HG03521 (cell line): ENCODE results near the gene LRRIQ4.
A peak's percentile ranks its signal among the peaks of the same experiment; 100 is the strongest.

ENCODE experiments used
- ATAC-seq: cut with Tn5 transposase; IDR thresholded peaks from one replicate; pipeline ENCODE4 v1.9.1; 2021; ENCODE audit warnings: mild to moderate bottlenecking, moderate library complexity; ENCODE audit not compliant: unreplicated experiment

LRRIQ4 gene

GRCh38 chr3:169812332-169813235 lies at the start of gene LRRIQ4, which contains the start of gene LRRC34:
LRRIQ4 (plus strand) TSS chr3:169812870; CDS start chr3:169821922, 9,052 bp downstream.
LRRC34 (minus strand) TSS chr3:169812904; CDS start chr3:169812548, 356 bp downstream.
- ATAC-seq: peak; percentile 62

- ATAC-seq: peak; percentile 39
Observed at GRCh38 chr3:169764312-169764881, 48.3 kb upstream of the LRRIQ4 start.

DNA sequence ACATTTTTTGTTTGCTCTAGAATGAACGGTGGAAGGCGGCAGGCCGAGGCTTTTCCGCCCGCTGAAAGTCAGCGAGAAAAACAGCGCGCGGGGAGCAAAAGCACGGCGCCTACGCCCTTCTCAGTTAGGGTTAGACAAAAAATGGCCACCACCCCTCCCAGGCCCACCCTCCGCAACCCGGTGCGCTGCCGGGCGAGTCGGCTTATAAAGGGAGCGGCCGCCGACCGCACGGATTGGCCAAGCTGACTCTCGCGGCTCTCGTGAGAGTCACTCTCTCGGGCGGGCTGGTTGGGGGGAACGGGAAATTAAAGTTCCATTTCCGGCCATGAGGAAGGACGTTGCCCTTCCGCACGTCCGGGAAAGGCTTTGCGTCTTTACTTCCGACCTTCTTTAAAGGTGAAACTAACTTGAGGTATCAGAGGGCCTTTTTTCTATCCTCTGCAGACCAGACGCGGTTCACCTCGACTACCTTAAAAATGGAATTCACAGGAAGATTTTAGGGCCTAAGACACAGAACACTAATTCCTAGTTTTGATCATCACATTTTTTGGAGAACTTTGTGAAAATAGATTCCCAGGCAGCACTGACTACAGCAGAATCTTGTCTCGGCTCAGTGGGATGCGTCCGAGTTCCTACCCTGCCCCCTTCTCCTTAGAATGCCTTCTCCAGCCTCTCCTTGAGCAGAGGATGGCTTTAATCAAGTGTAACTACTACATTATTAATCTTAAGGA lies 47.6 kb upstream of the LRRIQ4 start, which contains the start of gene TERC:
TERC (minus strand) TSS at position 179 of the 731 bp plus-strand sequence.
- peak; percentile 74 for ATAC-seq

DNA sequence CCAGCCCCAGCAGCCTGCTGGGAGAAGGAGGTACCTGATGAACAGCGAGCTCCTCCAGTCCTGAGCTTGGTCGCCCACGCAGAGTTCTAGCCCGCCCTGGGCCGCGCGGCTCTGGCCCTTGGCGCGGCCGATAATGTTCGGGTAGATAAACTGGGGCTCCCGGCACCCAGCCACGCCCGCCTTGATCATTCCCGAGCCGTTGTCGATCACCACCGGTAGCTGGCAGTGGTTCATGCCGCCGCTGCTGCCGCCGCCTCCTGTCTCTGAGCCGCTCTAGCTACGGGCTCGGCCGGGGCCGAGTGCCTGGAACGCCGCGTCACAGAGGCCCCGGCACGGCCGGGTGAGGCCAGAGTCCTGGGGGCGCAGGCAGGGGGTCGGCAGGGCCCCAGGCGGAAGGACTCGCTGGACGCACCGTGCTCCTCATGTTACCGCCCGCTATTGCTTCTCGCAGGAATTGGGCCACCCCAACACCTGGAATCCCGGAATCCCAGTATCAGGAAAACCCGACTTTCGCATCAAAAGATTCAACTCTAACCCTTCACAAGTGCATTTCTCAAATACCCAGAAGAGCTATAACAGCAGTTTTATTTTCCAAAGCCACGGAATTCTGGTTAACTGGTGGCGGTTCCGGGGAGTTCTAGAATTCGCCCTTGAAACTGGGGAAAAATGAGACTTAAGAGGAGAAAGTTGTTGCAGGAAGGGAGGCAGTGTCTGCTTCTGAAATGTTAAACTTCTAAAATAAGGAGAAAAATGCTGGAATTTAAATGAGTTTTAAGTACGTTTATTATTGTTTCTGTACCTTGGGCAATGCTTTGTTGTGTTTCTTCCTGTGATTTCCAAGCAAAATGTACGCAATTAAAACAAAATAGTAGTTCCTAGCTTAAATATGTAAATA lies 43.1 kb upstream of the LRRIQ4 start, which contains the start of gene ACTRT3:
ACTRT3 (minus strand) TSS at position 275 of the 895 bp plus-strand sequence; CDS start at position 234, 41 bp downstream.
- peak; percentile 21 for ATAC-seq

DNA sequence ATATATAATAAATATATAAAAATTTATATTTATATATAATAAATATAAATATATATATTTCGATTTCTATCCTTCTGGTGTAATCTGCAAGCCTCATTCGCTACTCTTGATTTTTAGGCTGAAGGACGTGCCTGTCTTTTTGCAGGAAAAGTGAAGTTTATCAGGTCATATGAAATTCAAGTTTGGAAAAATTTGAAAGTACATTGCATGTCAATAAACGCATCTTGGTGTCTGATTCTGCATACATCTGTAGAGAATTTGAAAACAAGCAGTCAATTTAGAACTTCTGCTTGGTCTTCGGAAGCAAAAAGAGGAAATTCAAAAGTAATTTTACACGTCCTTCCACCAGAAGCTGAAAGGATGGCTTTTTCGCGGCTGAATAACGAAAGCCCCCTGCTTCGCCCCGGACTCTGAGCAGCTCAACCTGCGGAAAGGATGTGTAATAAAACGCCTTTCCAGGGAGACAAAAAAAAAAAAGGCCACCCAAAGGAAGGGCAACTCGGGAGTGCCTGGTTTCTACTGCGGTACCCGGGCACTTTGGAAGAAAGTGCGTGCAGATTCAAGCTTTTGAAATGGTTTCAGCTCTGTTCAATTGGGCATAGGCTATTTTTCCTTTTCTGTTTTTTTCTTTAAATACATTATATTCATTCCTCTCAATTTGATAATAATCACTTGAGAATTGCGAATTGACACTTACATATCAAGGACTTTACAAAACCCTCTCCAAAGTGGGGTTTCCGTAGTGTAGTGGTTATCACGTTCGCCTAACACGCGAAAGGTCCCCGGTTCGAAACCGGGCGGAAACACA lies 41.0 kb upstream of the LRRIQ4 start:
- no peak for ATAC-seq

DNA sequence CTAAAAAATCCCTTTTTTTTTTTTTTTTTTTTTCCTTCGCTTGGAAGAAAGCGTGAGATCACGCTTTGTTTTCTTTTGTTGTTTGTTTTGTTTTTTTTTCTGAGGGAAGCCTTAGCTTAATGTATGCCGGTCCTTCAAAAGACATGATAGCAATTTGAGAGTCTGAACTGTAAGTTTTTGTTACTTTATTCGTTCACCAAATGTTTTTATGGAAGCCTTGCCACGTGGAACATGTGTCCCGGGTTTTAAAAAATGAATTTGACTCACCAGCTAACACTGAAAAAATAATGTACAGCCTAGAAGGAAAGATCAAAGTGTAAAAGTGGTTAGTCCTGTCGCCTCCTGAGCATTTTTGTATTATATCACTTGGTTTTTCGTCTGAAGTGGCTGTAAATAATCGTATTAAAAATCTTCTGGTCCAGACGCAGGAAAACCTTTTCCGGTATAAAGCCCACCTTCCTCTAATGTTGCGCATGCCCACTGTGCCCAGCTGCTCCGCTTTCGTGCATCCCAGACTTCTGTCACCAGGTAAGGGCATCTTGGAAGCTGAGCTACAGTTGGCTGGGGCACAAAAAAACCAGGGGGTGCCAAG lies 40.3 kb upstream of the LRRIQ4 start:
- peak; percentile 5 for ATAC-seq

DNA sequence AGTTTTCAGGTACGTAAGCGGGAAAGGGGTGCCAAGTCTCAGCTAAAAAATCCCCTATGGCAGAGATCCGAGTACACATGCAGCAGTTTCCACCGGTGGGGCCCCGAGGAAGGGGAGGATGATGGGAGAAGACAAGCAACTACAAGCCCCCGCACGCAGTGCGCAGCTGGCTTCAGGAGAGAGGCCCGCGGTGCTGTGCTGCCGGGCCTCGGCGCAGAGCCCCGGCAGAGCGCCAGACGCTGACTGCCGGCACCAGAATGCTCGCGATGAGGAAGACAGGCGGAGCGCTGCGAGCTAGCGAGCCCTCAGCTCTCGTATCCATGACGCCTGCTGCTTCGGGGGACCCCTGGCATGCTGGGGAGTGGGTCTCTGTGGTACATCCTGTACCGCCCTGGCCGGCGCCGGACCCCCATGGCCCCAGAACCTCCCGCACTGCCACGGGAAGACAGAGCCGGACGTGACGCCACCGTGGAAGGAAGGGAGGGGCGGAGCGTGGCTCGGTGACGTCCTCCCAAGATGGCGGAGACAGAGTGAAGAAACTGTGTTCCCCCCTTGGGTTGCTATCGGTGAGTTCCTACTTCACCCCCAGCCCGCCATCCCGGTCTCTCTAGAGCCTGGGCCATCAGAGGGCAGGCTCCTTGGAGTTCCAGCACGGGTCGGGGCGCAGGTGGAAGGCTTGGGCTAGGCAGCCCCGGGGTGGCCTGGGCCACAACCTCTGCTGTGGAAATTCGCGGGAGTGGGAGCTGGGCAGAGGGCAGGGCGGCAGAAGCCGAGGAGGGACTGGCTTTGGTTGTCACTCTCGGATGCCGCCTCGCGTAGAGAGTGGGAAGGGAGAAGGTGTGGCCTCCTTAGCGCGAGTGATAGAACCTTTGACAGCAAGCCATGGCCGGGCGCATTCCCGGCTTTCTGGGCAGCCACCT lies 39.5 kb upstream of the LRRIQ4 start, which contains the start of gene MYNN:
MYNN (plus strand) TSS at position 500 of the 920 bp plus-strand sequence. CDS start 900 bp downstream, outside the sequence.
- ATAC-seq: peak; percentile 83

- ATAC-seq: no peak
Observed at GRCh38 chr3:169774186-169774585, 38.5 kb upstream of the LRRIQ4 start.

GRCh38 chr3:169777822-169778221 lies 34.8 kb upstream of the LRRIQ4 start:
- no peak for ATAC-seq

DNA sequence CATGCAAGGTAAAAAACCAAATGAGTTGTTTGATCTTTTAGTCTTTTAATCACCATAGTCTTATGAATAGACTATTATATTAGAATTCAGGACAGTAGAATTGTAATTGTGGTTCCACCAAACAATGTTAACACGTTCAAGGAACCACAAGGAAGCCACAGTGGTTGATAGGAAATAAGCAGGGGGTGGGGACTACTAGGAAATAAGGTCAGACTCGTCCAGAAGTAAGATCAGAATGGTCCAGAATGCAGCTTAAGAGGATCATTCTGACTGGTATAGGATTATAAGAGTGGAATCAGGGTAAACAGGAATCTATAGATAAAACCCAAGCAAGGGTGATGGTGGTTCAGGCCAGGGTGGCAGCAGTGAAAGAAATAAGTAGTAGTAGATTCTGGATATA lies 31.9 kb upstream of the LRRIQ4 start:
- ATAC-seq: no peak

DNA sequence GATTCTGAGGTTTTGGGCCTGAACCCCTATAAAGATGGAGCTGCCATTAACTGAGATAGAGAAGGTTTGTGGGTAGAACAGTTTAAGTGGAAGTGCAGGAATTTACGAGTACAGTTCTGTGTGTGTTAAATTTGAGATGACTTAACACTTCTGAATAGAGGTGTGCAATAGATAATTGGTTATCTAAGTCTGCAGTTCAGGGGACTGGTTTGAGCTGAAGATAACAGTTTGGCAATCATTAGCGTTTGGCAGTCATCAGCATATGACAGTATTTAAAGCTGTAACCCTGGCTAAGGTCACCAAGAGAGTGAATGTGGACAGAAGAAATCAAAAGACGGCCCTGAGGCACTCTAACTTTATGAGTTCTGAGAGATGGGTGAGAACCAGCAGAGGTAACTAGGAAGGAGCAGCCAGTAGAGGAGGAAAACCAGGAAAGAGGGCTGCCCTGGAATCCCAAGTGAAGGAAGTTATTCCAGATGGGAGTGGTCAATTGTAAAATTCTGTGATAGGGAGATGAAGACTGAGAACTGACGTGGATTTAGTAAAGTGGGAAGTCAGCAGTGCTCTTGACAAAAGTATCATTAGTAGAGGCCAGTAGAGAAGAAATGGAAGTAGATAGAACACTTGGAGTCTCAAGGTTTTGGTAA lies 31.3 kb upstream of the LRRIQ4 start:
- no peak for ATAC-seq

GRCh38 chr3:169787120-169787519 lies 25.6 kb upstream of the LRRIQ4 start:
- ATAC-seq: no peak

DNA sequence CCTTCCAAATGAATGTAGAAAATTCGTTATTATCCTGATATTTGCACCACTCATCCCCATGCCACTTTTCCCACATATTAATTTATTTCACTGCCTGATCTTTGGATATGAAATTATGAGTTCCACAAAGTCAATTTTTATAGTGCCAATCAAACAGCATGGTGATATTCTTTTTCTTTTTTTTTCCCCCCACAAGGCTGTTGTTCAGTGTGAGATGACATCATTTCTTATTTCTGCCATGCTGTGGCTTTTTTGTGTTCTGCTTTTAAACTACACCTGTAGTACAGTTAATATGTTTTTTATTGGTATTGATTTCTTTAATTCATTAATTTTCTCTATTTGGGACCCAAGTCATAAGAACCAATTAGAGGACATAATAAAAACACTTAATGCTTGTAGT lies 24.9 kb upstream of the LRRIQ4 start:
- no peak for ATAC-seq

GRCh38 chr3:169790219-169790618 lies 22.5 kb upstream of the LRRIQ4 start:
- no peak for ATAC-seq

DNA sequence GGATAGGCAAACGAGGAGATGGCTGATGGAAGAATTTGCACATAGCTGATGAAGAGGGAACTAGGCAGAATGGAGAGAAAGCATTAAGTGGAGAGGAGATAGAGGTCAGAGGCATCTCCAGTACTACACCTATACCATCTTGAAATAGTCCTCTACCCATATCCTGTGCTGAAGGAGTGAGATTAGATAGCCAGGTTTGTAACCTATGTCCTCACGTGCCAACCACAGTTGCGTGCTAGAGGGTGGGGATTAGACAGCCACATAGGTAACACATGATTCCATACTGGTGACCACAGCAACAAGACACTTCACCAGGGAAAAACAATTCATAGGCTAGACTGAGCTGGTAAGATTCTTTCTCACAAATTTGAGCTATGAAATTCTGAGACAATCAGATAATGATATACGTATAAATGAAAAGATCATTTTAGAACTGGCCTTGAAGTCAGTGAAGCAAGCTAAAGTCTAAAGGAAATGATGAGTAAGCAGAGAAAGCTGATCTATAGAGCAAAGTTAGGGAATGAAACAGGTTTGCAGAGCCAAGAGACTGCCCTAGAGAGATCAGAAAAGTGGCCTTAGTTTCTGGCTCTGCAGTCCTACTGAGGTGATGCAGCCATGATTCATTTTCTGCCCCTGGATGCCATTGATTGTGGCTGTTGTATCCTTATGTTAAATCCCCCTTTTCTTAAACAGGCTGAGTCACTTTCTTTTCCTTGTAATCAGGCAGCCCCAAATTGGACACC lies 21.8 kb upstream of the LRRIQ4 start:
- ATAC-seq: no peak

- ATAC-seq: no peak
Observed at GRCh38 chr3:169792359-169792758, 20.3 kb upstream of the LRRIQ4 start.

DNA sequence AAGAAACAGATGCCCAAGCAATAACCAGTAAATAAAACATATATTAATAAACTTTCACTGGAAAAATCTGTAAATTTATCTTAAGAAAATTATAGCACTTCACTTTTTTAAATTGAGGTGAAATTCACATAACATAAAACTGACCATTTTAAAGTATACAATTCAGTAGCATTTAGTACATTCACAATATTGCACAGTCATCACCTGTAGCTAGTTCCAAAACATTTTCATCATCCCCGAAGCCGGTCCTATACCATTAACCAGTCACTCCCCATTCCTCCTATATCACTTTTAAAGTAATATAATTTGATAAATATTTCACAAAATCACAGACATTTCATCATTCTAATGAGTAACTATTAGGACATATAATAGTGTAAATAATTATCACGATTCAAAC lies 8.0 kb upstream of the LRRIQ4 start:
- ATAC-seq: no peak
